DOHH2 (cell line): ENCODE data around the gene TDRD9.

ENCODE experiments used
- H3F3A ChIP-seq: fragments of 200-600 bp; sonication (generic), shearing (Covaris generic); 2 replicates; pipeline ENCODE4 v1.6.0; 2016; ENCODE audit warnings: antibody characterized with exemption, mild to moderate bottlenecking; ENCODE audit not compliant: control insufficient read depth, insufficient read depth
- H3K27ac ChIP-seq: fragments of 200-600 bp; sonication (generic); 2 replicates; pipeline ENCODE4 v1.5.1; 2014; ENCODE audit warnings: low read depth, mild to moderate bottlenecking, low read length, moderate library complexity
- H3K27me3 ChIP-seq: fragments of 200-600 bp; sonication (generic); 2 replicates; pipeline ENCODE4 v1.6.1; 2014; ENCODE audit warnings: mild to moderate bottlenecking, low read length, mixed read lengths; ENCODE audit not compliant: control insufficient read depth
- H3K36me3 ChIP-seq: fragments of 200-600 bp; sonication (generic); 2 replicates; pipeline ENCODE4 v1.6.1; 2014; ENCODE audit warnings: mild to moderate bottlenecking, low read length, moderate library complexity, mixed read lengths; ENCODE audit not compliant: control insufficient read depth
- H3K4me1 ChIP-seq: fragments of 200-600 bp; sonication (generic); 2 replicates; pipeline ENCODE4 v1.6.1; 2014; ENCODE audit warnings: mild to moderate bottlenecking, low read length, mixed read lengths; ENCODE audit not compliant: control insufficient read depth
- H3K4me2 ChIP-seq: fragments of 200-600 bp; sonication (generic); 2 replicates; pipeline ENCODE4 v1.6.0; 2014; ENCODE audit warnings: mild to moderate bottlenecking, low read length, moderate library complexity
- H3K4me3 ChIP-seq: fragments of 200-600 bp; sonication (generic); 2 replicates; pipeline ENCODE4 v1.5.1; 2014; ENCODE audit warnings: mild to moderate bottlenecking, low read length, mixed read lengths
- H3K79me2 ChIP-seq: fragments of 200-600 bp; sonication (generic); 2 replicates; pipeline ENCODE4 v1.6.1; 2014; ENCODE audit warnings: mild to moderate bottlenecking, low read length, mixed read lengths; ENCODE audit not compliant: control insufficient read depth
- H3K9me2 ChIP-seq: fragments of 200-600 bp; sonication (generic); replicated peaks from 2 replicates; pipeline ENCODE4 v1.6.1; 2014; ENCODE audit warnings: mild to moderate bottlenecking, low read length, mixed read lengths; ENCODE audit not compliant: control insufficient read depth
- H3K9me3 ChIP-seq: fragments of 200-600 bp; sonication (generic); 2 replicates; pipeline ENCODE4 v1.6.1; 2014; ENCODE audit warnings: antibody characterized with exemption, low read length, mixed read lengths; ENCODE audit not compliant: control insufficient read depth, insufficient read depth
- H4K20me1 ChIP-seq: fragments of 200-600 bp; sonication (generic); 2 replicates; pipeline ENCODE4 v1.6.0; 2014; ENCODE audit warnings: low read depth, mild to moderate bottlenecking, antibody characterized with exemption, low read length, moderate library complexity; ENCODE audit not compliant: control insufficient read depth, insufficient read depth
- EZH2phosphoT487 ChIP-seq: fragments of 200-600 bp; sonication (generic); IDR thresholded peaks from 2 replicates; pipeline ENCODE4 v1.6.1; 2017; ENCODE audit warnings: borderline replicate concordance, mild to moderate bottlenecking, antibody characterized with exemption, low read length, moderate library complexity, mixed read lengths
- TF ChIP-seq, protein P1 (sequence below): fragments of 200-600 bp; sonication (generic); IDR thresholded peaks from one replicate; pipeline ENCODE4 v1.5.1; 2014; ENCODE audit warnings: antibody characterized with exemption, mild to moderate bottlenecking, low read depth, low read length; ENCODE audit not compliant: poor library complexity, severe bottlenecking

The TDRD9 gene

DNA sequence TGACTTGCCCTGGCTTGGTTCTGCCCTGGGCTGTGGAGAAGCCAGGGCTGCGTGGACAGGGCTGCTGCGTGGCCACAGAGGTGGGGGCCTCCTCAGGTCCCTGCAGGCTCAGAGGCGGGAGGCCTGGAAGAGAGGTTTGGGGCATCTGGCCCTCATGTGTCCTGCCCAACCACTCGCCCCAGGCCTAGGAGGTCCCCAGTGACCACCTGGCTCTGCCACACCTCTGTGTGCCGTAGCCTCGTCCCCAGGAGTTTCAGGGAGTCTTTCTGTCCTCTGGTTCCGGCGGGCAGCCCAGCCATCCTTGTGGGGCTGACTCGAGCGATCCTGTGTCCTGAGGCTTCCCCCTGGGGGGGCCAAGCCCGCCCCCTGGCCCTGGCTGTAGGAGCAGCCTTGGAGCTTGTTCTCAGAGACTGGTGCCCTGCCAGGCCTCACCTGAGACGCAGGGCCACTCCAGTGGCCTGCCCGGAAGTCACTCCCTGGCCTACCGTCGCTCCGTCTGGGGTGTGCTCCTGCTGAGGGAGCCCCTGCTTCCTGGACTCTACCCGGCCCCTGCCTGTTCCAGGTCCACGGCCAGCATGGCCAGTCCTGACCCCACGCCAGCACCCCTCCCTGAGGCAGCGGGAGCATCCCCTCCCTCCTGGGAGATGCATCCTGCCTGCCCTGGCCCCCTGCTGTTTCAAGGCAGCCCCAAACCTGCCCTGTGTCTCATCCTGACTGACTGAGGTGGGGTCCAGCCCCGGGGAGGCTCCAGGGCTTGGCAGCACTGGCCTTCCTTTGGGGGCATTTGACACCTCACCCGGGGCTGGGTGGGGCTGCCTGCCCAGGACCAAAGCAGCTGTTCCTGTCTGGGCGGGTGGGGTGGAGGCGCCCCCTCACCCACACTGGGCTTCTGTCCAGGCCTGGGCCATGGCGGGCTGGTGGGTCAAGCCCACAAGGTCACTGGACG is 171.1 kb downstream of the TDRD9 start:
- TF ChIP-seq, protein P1, sequence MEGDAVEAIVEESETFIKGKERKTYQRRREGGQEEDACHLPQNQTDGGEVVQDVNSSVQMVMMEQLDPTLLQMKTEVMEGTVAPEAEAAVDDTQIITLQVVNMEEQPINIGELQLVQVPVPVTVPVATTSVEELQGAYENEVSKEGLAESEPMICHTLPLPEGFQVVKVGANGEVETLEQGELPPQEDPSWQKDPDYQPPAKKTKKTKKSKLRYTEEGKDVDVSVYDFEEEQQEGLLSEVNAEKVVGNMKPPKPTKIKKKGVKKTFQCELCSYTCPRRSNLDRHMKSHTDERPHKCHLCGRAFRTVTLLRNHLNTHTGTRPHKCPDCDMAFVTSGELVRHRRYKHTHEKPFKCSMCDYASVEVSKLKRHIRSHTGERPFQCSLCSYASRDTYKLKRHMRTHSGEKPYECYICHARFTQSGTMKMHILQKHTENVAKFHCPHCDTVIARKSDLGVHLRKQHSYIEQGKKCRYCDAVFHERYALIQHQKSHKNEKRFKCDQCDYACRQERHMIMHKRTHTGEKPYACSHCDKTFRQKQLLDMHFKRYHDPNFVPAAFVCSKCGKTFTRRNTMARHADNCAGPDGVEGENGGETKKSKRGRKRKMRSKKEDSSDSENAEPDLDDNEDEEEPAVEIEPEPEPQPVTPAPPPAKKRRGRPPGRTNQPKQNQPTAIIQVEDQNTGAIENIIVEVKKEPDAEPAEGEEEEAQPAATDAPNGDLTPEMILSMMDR = no peak
- no peak for TF ChIP-seq EZH2phosphoT487
- Histone ChIP-seq H4K20me1 (no peaks in the 10 kb centered on the region), H3K4me2 (no peak overlapping the region), H3K36me3 (no peaks in the 10 kb centered on the region), H3K9me3 (no peaks in the 10 kb centered on the region), H3K27me3 (no peaks in the 10 kb centered on the region), H3K79me2 (no peaks in the 10 kb centered on the region), H3K27ac (no peak overlapping the region), H3F3A (no peaks in the 10 kb centered on the region), H3K4me3 (no peak overlapping the region), H3K9me2 (no peaks in the 10 kb centered on the region), H3K4me1 (no peaks in the 10 kb centered on the region)

DNA sequence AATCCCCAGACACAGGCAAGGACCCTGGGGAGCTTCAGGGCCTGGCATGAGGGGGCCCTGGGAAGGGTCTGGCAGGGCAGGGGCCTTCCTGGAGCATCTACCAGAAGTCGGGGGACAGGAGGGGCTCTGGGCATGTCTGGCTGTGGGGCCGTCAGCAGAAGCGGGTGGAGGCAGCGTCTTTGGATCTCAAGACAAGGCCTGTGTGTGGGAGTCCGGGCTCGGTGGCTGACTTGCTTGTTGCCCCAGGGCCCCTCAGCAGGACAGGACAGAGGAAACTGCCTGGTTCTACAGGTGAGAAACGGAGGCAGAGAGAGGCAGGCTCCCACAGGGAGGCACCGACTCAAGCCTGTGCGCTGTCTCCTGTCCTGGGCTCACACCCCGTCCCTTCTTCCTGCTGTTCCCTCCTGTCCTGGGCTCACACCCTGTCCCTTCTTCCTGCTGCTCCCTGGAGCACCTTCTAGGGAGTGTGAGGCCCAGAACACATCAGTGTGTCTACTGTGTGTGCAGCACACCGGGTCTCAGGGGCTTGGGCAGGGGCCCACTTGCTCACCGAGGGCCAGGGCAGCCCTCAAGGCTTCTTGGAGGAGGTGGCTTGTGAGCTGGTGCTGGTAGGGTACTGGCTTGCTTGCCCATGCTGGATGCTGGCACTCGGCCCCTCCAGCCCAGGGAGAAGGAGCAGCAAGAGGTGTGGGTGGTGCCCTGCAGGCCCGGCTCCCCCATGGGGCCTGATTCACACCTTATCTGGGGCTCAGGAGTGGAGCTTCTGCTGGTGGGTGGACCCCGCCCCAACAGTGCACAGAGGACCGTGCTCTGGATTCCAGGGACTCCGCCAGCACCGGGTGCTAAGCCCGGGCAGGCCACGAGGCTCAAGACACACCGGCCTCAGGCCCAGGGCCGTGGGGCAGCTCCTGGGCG is 172.2 kb downstream of the TDRD9 start:
- Histone ChIP-seq H3K4me3 (no peak overlapping the region), H3K27me3 (no peaks in the 10 kb centered on the region), H3K27ac (no peak overlapping the region), H3K4me2 (no peak overlapping the region), H3K36me3 (no peaks in the 10 kb centered on the region), H3K9me2 (no peaks in the 10 kb centered on the region), H3K79me2 (no peaks in the 10 kb centered on the region), H3K9me3 (no peaks in the 10 kb centered on the region), H3K4me1 (no peaks in the 10 kb centered on the region), H4K20me1 (no peaks in the 10 kb centered on the region), H3F3A (no peaks in the 10 kb centered on the region)
- TF ChIP-seq, protein P1 = no peak

DNA sequence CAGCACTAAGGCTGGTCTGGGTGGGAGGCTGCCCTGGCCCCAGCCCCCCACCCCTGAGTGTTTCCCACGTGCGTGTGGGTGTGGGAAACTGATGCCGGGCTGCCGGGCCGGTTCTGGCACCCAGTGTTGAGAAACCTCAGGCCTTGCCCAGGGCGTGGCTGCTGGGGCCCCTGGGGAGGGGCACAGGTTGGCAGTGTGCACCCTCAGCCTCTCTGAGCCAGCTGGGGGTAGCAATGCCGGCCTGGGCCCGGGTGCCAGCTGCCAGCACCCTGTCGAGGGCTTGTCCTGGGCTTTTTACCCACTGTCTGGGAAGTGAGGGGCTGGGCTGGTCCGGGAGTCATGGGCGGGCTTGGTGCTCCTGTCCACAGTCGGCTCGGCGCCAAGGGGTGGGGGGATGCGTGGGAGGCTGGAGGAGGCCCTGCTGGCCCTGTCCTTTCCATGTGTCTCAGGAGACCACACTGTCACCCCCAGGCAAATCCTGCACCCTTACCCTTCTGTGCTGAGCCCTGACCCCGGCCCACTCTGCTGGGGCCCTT is 172.9 kb downstream of the TDRD9 start:
- Histone ChIP-seq H3K27me3 (no peaks in the 10 kb centered on the region), H3K9me3 (no peaks in the 10 kb centered on the region), H3F3A (no peaks in the 10 kb centered on the region), H3K9me2 (no peaks in the 10 kb centered on the region), H3K4me1 (no peaks in the 10 kb centered on the region), H3K4me2 (no peak overlapping the region), H3K36me3 (no peaks in the 10 kb centered on the region), H4K20me1 (no peaks in the 10 kb centered on the region), H3K27ac (no peak overlapping the region), H3K79me2 (no peaks in the 10 kb centered on the region), H3K4me3 (no peak overlapping the region)
- no peak for TF ChIP-seq EZH2phosphoT487
- TF ChIP-seq, protein P1 = no peak
